DMS53 treated with DMSO at 0.1 percent for 48 hours (cell line): ENCODE results near the gene PARP9.

Experiments
- DNase-seq: peaks from one replicate; lab custom pipeline; 2025; ENCODE audit not compliant: unreplicated experiment; lab: John Stamatoyannopoulos, UW

The PARP9 gene

DNA sequence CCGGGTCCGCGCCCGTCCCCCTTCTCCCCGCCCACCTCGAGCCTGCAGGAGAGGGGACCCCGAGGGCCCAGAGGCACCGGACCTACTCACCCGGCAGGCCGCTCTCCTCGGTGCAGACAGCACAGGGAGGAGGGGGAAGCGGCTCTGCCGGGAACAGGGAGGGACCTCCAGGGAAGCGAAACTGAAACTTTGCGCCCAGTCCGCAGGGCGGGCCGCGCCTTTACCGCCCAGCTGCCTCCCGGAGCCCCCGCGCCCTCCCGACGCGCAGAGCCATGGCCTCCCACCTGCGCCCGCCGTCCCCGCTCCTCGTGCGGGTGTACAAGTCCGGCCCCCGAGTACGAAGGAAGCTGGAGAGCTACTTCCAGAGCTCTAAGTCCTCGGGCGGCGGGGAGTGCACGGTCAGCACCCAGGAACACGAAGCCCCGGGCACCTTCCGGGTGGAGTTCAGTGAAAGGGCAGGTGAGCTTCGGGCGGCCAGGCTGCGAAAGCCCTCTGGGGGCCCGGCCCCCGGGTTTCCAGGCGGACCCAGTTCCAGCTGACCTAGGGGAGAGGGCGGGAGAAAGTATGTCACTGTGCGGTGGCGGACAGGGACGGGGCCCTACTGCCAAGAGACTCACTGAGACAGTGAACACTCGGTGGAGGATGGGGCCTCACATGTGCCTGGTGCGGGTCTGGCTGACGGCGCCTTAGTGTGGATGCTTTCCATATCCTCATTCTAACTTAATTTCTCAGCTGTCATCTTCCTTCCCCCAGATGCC is at the start of gene PARP9, which contains the start of gene DTX3L:
Gene PARP9, minus strand, starts transcription at position 146 of the 758 bp plus-strand sequence. CDS start 4,680 bp downstream, outside the sequence.
Gene DTX3L, plus strand, starts transcription at position 184 of the 758 bp plus-strand sequence. Its CDS starts 89 bp downstream, at position 273.
- peak; percentile 48 for DNase-seq

DNA sequence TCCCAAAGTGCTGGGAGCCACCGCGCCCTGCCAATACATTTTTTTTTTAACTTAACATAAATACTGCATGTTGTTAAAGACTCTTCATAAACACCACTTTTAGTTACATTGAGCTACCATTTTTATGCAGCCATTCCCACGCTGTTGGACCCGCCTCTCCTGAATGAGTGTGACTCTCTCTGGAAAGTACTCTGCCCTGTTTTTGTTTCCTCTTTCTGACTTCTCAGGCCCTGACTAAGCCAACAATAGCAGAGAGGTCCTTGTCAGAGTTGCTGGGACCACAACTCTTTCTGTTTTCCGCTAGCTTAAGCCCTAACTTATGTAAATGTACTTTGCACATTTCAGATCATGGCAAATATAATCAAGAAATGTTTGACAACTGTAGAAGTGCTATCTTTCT is 48.6 kb upstream of the PARP9 start:
- no peak for DNase-seq

DNA sequence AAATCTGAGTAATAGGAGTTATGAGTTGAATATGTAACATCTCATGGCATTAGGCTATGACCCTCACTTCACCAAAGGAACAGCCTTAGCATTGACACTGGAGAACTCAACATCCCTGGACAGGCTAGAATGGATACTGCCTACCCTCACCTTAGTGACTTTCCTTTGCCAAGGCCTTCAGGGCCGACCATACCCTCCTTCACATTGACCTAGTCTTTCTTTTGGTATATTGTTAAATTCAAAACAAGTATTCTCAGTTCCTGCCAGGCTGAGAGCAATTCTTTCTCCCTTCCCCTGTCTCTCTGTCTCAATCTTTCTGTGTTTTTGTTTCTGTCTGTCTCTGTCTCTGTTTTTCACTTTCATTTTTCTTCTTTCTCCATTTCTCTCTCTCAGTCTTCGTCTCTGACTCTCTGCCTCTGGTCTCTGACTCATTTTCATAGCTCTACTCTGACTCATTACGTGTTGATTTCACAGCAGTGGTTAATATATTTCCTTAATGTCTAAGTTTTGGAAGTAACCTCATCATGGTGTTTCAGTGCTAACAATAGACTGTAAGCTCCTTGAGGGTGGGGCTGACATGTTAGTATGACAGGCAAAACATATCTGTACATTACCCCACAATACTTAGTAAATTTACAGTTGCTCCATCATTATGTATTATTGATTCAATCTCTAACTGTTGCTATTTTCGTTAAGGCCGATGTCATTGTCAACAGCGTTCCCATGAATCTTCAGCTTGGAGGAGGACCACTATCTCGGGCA is 45.9 kb upstream of the PARP9 start:
- DNase-seq = no peak

DNA sequence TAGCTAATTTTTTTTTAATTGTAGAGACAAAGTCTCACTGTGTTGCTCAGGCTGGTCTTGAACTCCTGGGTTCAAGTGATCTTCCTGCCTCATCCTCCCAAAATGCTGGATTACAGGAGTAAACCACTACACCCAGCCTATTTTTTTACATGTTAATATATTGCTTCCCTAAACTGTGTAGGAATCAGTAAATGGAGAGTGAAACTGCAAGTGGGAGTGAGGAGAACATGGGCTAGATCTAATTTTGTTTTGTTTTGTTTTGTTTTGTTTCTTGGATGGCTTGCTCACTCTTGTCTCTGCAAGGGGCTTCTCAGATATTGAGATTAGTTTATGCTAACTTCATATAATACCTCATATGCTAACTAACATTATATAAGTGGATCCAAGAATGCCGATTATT is 44.8 kb upstream of the PARP9 start:
- DNase-seq = no peak

DNA sequence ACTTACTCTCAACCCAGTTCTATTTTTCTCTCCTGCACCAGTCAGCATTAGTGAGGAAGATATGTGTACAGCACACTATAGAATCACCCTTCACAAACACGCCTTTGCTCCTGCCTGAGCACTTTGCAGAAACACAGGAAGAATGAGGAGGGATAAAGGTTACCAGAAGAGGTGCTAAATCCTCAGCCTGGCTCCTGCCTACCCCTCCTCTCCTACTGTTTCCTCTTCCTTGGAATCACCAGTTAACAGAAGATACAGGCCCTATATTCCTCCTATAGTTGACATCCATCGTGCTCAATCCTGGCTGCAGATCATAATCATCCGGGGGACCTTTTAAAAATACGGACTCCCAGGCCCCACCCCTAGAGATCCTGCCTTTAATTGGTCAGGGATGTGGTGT is 42.2 kb upstream of the PARP9 start:
- no peak for DNase-seq

DNA sequence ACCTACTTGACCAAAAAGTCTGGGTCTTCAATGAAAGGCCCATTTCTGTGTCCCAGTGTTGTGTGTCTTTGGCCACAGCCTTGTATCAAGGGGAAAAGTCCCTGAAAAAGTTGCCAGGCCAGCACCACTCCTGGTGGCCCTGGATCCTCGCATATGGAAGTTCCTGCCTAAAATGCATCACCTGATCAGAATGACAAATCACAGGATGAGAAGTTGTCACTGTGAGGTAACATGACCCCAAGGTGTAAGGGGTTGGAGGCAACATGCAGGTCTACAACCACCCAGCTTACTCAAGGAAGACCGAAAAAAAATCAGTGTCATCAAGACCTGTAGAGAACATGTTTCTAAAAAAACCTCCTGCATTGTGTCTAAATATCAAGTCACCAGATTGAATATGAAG is 39.0 kb upstream of the PARP9 start:
- DNase-seq = no peak

DNA sequence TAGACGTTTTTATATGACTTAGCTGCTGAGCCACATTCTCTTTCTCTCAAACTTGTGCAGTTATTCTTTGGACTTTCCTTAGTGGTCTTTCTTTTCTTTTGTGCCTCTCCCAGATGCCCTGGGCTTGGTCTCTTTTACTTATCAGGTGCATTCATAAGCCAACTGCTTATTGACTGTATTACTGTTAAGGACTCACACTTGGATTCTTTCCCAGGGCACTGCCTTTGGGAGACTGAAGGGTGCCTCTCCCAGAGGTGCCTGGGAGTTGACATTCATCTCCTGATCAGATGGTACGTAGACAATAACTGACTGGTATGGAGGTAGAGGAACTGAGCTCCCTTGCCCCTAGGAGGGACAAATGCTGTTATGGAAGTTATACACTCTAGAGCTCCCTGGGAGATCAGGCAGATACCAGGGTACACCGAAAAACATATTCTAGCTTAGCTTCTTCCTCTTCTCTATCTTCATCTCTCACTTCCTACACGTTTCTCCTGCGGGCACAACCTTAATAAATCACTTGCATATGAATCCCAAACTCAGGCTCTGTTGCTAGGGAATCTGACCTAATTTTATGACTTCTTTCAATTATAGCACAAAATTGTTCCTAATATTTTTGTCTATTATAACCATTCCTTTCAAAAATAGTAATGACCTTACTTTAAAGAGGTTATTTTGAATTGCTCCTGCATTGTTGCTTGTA is 38.1 kb upstream of the PARP9 start:
- no peak for DNase-seq

DNA sequence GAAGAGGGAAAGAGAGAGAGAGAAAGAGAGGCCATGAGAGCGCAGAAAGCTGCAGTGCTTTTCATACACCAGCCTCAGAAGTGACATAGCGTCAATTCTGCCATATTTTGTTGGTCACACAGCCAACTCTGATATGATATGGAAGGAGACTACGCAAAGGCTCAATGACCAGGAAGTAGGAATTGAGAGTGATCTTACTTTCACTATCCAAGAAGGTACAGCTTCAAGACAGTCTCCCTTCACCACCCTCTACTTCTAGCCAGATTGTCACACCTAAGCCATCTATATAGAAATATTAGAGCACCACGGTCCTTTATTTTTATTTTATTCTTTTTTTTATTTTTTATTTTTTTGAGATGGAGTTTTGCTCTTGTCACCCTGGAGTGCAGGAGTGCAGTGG is 34.5 kb upstream of the PARP9 start:
- no peak for DNase-seq

DNA sequence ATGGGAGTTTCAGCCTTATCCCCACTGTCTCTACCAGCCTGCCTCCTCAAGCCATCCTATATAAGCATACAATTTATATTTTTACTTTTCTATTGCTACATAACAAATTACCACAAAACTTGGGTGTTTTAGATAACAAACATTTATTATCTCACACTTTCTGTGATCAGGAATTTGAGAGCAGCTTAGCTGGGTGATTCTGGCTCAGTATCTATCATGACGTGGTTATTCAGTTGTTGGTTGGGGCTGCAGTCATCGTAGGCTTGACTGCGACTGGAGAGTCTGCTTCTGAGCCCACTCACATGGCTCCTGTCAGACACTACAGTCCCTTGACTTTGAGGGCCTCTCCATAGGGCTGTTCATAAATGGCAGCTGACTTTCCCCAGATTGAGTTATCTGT is 34.1 kb upstream of the PARP9 start:
- no peak for DNase-seq

DNA sequence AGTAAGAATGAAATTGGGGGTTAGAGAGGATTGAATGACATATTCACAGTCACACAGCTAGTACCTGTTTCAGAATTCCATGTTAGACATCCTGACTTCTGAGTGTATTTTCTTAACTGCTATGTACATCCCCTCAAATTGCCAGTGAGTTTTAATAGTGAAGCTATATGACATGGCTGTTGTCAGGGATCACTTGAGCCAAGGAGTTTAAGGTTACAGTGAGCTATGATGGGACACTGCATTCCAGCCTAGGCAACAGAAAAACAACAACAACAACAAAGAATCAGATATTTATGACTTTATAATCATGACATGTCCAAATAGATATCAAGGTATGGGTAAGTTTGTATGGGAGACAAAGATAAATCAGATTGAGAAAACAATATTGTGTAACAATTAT is 29.9 kb upstream of the PARP9 start:
- no peak for DNase-seq

DNA sequence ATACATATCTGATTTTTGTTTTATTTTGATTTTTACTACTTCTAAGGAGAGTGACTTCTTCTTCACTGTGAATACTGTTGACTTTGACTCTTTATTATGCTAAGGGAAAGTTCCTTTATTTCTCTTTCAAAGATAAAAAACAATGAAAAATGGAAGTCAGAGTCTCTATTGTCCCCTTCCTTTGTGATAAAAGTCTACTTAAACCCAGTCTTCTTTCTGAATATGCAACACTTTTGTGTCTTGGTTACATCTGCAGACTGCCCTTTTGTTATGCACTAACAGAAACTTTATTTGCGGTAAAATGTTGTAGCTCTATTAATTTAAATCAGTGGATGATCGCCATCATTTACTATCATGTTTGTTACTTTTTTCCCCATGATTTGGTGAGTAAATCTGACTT is 26.5 kb upstream of the PARP9 start:
- DNase-seq = no peak

DNA sequence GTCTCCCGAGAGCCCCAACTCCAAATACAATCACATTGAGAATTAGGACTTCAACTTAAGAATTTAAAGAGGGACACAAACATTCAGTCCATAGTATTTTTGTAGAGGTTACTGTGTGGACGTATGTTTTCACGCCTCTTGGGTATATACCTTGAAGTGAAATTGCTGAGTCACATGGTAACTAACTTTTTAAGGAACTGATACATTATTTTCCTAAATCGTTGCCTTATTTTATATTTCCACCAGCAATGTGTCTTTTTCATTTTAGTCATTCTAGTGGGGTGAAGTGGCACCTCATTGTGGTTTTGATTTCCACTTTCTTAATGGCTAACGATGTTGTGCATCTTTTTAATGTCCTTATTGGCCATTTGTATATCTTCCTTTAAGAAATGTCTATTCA is 25.2 kb upstream of the PARP9 start:
- no peak for DNase-seq

DNA sequence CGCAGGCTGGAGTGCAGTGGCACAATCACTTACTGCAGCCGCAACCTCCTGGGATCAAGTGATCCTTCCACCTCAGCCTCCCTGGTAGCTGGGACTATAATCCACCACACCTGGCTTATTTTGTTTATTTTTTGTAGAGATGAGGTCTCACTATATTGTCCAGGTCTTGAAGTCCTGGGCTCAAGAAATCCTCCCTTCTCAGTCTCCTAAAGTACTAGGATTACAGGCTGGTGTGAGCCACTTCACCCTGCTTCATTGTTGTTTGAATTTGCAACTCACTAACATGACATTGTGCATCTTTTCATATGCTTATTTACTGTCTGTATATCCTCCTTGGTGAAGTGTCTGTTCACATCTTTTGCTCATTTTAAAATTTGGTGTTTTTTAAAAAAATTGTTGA is 23.5 kb upstream of the PARP9 start:
- no peak for DNase-seq

DNA sequence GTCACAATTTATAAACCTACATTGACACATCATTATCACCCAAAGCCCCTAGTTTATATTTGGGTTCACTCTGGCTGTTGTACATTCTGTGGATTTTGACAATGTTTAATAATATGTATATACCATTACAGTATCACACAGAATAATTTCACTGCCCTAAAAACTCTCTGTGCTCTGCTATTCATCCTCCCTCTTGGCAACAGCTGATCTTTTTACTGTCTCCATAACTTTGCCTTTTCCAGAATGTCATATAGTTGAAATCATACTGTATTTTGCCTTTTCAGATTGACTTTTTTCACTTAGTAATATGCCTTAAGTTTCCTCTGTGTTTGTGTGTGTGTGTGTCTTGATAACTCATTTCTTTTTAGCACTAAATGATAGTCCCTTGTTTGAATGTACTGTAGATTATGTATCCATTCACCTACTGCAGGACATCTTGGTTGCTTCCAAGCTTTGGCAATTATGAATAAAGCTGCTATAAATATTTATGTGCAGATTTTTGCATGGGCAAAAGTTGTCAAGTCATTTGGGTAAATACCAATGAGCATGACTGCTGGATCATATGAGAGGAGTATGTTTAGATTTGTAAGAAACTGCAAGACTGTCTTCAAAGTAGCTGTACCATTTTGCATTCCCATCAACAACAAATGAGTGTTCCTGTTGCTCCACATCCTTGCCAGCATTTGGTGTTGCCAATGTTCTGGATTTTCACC is 22.8 kb upstream of the PARP9 start:
- DNase-seq = no peak

DNA sequence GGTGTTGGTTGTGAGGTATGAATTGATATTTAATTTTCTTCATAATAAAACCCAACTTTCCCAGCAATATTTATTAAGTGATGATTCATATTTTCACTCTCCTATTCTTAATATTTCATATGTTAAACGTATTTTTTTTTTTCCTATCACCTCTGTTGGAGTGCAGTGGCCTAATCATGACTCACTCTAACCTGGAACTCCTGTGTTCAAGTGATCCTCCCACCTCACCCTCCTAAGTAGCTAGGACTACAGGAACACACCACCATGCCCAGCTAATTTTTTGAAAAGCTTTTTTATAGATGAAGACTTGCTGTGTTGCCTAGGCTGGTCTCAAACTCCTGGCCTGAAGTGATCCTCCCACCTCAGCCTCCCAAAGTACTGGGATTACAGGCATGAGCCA is 22.0 kb upstream of the PARP9 start:
- no peak for DNase-seq

DNA sequence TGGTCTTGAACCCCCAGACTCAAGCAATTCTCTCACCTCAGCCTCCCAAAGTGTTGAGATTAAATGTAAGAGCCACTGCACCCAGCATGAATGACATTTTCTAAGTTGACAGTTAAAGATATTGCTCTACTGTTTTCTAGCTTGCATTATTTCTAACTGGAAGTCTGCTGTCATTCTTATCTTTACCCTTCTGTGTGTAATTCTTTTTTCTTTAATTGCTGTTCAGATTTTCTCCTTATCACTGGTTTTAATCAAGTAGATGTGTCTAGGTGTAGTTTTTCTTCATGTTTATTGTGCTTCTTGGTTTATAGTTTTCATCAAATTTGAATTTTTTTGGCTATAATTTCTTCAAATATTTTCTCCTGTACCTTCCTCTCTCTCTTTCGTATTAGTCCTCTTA is 18.3 kb upstream of the PARP9 start:
- DNase-seq = no peak

DNA sequence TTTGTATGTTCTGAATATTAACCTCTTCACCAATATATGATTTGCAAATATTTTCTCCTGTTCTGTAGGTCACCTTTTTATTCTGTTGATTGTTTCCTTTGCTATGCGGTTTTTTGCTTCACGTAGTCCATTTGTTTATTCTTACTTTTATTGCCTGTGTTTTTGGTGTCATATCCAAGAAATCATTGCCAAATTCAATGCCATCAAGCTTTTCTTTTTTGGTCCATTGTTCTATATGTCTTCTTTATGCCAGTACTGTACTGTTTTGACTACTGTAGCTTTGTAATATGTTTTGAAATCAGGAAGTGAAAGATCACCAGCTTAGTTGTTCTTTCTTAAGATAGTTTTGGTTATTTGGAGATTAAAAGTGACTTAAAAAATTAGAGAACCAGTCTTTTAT is 17.5 kb upstream of the PARP9 start:
- no peak for DNase-seq

DNA sequence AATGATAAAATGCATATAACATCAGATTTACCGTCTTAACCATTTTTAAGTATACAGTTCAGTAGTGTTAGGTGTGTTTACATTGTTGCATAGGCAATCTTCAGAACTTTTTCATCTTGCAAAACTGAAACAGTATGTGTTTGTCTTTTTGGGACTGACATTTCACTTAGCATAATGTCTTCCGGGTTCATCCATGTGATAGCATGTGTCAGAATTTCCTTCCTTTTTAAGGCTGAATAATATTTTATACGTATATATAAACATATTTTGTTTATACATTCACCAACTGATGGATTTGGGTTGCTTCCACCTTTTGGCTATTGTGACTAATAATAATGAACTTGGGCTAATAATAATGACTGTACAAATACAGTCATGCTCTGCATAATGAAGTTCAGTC is 16.4 kb upstream of the PARP9 start:
- no peak for DNase-seq

DNA sequence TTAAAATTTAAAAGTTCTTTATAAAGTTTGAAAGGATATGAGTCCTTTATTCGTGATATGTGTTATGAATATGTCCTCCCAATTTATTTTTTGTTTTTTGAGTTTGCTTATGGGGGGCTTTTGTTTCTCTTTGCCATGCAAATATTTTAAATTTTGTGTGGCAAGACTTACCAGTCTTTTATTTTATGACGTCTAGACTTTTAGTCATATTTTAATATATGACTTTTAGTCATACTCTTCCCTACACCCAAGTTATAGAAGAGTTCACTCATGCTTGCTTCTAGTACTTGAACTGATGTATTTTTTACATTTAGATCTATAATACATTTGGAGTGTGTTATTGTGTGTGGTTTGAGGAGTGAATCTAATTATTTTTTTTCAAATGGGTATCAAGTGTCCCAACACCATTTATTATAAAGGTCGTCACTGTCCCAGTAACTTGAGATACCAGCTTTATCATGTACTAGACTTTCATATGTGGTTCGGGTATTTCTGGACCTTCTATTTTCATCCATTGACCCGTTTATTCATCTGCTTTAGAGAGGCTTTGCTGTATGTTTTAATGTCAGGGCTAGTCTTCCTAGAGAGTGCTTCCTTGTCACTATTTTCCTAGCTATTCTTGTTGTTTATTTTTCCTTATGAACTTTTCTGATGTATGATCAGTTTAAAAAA is 14.1 kb upstream of the PARP9 start:
- DNase-seq = no peak

DNA sequence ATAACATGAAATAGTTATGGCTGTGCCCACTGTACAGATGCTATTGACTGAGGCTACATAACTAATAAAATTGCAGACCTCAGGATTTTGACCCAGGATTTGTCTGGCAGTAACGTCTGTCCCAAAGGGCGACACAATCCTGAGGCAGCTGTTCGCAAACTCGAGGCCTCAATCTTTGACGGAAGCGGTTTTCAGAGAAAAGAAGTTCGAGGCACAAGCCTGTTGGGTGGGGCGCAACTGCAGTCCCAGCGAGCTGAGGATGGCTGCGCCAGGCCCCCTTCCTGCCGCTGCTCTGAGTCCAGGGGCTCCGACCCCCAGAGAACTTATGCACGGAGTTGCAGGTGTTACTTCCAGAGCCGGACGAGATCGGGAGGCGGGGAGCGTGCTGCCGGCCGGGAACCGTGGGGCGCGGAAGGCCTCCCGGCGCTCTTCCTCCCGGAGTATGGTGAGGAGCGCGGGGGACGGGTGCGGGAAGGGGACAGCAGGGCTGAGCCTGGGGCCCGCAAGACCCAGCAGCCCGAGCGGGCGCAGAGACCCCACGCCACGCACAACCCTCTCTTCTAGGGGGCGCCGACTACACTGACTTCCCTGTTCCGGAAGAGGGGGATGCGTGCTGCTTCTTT is 13.4 kb upstream of the PARP9 start, which contains the start of gene PARP15:
Gene PARP15, plus strand, starts transcription at position 242 of the 623 bp plus-strand sequence. Its CDS starts 18 bp downstream, at position 260.
- DNase-seq = no peak
